HG03378 (cell line): ENCODE measurements around the gene BDH1.
"Not testable (repeated sequence)": the region's sequence is repeated elsewhere in the genome, so short reads cannot be mapped to it uniquely, and the experiment has no call there.

Source experiments
- ATAC-seq: cut with Tn5 transposase; IDR thresholded peaks from one replicate; pipeline ENCODE4 v1.9.1; 2021; ENCODE audit warnings: mild to moderate bottlenecking, moderate library complexity; ENCODE audit not compliant: unreplicated experiment

BDH1 gene

GRCh38 chr3:197555281-197556261 is at the start of gene BDH1:
TSS of gene BDH1 (minus strand) at chr3:197555968. CDS start at chr3:197546443, 9,525 bp downstream.
- no peak for ATAC-seq

GRCh38 chr3:197603317-197603933 is 47.7 kb upstream of the BDH1 start:
- no peak for ATAC-seq

- not testable (repeated sequence) for ATAC-seq
Observed at GRCh38 chr3:197602351-197602750, 46.6 kb upstream of the BDH1 start.

- ATAC-seq, result not testable (repeated sequence)
Observed at GRCh38 chr3:197601566-197601840, 45.7 kb upstream of the BDH1 start.

GRCh38 chr3:197600796-197601565 is 45.2 kb upstream of the BDH1 start:
- ATAC-seq, result no peak

- peak; percentile 79 for ATAC-seq
Observed at GRCh38 chr3:197599089-197599765, 43.5 kb upstream of the BDH1 start.

GRCh38 chr3:197598404-197598980 is 42.7 kb upstream of the BDH1 start:
- no peak for ATAC-seq

- no peak for ATAC-seq
Observed at GRCh38 chr3:197597335-197597734, 41.6 kb upstream of the BDH1 start.

GRCh38 chr3:197595470-197596185 is 39.9 kb upstream of the BDH1 start:
- no peak for ATAC-seq

- ATAC-seq, result no peak
Observed at GRCh38 chr3:197593046-197593380, 37.2 kb upstream of the BDH1 start.

GRCh38 chr3:197592361-197593045 is 36.7 kb upstream of the BDH1 start:
- no peak for ATAC-seq

GRCh38 chr3:197591816-197592215 is 36.0 kb upstream of the BDH1 start:
- ATAC-seq, result no peak

GRCh38 chr3:197590313-197590962 is 34.7 kb upstream of the BDH1 start:
- ATAC-seq, result no peak

GRCh38 chr3:197589545-197589944 is 33.8 kb upstream of the BDH1 start:
- ATAC-seq, result no peak

GRCh38 chr3:197586768-197587167 is 31.0 kb upstream of the BDH1 start:
- ATAC-seq, result not testable (repeated sequence)

GRCh38 chr3:197586181-197586580 is 30.4 kb upstream of the BDH1 start:
- ATAC-seq, result no peak

GRCh38 chr3:197584733-197585132 is 29.0 kb upstream of the BDH1 start:
- no peak for ATAC-seq

GRCh38 chr3:197583371-197583770 is 27.6 kb upstream of the BDH1 start:
- no peak for ATAC-seq

GRCh38 chr3:197580253-197580691 is 24.5 kb upstream of the BDH1 start:
- no peak for ATAC-seq
